Trophoblast cell (in vitro differentiated cells and primary cell): ENCODE measurements around the gene KLF16.

Experiments
- DNase-seq, 2 donors: peaks; one replicate each; pipeline ENCODE4 v3.0.0-alpha.2; 2016
- H2AFZ ChIP-seq: 2 replicates; pipeline ENCODE4 v1.6.1; 2013; ENCODE audit warnings: low read length, moderate library complexity, mild to moderate bottlenecking; ENCODE audit not compliant: insufficient read depth, poor library complexity
- H2AK5ac ChIP-seq: 2 replicates; pipeline ENCODE4 v1.6.1; 2013; ENCODE audit warnings: mild to moderate bottlenecking, low read length
- H2BK120ac ChIP-seq: 2 replicates; pipeline ENCODE4 v1.6.1; 2013; ENCODE audit warnings: low read length, mild to moderate bottlenecking, moderate library complexity; ENCODE audit not compliant: insufficient read depth, poor library complexity
- H2BK12ac ChIP-seq: 2 replicates; pipeline ENCODE4 v1.6.1; 2013; ENCODE audit warnings: mild to moderate bottlenecking, low read length, moderate library complexity
- H2BK5ac ChIP-seq: 2 replicates; pipeline ENCODE4 v1.6.1; 2013; ENCODE audit warnings: low read length, low read depth, moderate library complexity, mild to moderate bottlenecking; ENCODE audit not compliant: poor library complexity
- H3K14ac ChIP-seq: 2 replicates; pipeline ENCODE4 v1.6.1; 2013; ENCODE audit warnings: mild to moderate bottlenecking, low read length
- H3K18ac ChIP-seq: 2 replicates; pipeline ENCODE4 v1.6.1; 2013; ENCODE audit warnings: mild to moderate bottlenecking, low read length
- H3K23ac ChIP-seq: 2 replicates; pipeline ENCODE4 v1.6.1; 2013; ENCODE audit warnings: low read length
- H3K27ac ChIP-seq: 2 replicates; pipeline ENCODE4 v1.5.1; 2013; ENCODE audit warnings: low read depth, mild to moderate bottlenecking, inconsistent platforms, low read length, moderate library complexity
- H3K27me3 ChIP-seq: 2 replicates; pipeline ENCODE4 v1.6.1; 2013; ENCODE audit warnings: inconsistent platforms, mild to moderate bottlenecking, low read length, moderate library complexity; ENCODE audit not compliant: insufficient read depth
- H3K36me3 ChIP-seq, 2 experiments: 1 replicate in 1 of 2; 2 replicates in 1 of 2; pipeline ENCODE4 v1.6.1; 2013; ENCODE audit warnings: low read length in 2 of 2, mild to moderate bottlenecking in 2 of 2, moderate library complexity in 1 of 2; ENCODE audit not compliant: insufficient read depth in 2 of 2, control insufficient read depth in 1 of 2
- H3K4ac ChIP-seq: 2 replicates; pipeline ENCODE4 v1.6.1; 2013; ENCODE audit warnings: low read depth, mild to moderate bottlenecking, low read length, moderate library complexity
- H3K4me1 ChIP-seq, 2 experiments: 1 replicate in 1 of 2; 2 replicates in 1 of 2; pipeline ENCODE4 v1.6.1; 2013; ENCODE audit warnings: low read length in 2 of 2, mild to moderate bottlenecking in 2 of 2, moderate library complexity in 1 of 2; ENCODE audit not compliant: insufficient read depth in 2 of 2, control insufficient read depth in 1 of 2
- H3K4me2 ChIP-seq: 2 replicates; pipeline ENCODE4 v1.6.1; 2013; ENCODE audit warnings: inconsistent platforms, mild to moderate bottlenecking, low read length, moderate library complexity
- H3K4me3 ChIP-seq: 2 replicates; pipeline ENCODE4 v1.5.1; 2013; ENCODE audit warnings: mild to moderate bottlenecking, low read depth, low read length, inconsistent platforms
- H3K79me1 ChIP-seq: one replicate; pipeline ENCODE4 v1.6.1; 2013; ENCODE audit warnings: low read length
- H3K79me2 ChIP-seq: 2 replicates; pipeline ENCODE4 v1.6.1; 2013; ENCODE audit warnings: low read length, mild to moderate bottlenecking; ENCODE audit not compliant: control insufficient read depth, insufficient read depth, poor library complexity
- H3K9ac ChIP-seq: 2 replicates; pipeline ENCODE4 v1.6.1; 2013; ENCODE audit warnings: mild to moderate bottlenecking, low read length
- H3K9me3 ChIP-seq: 2 replicates; pipeline ENCODE4 v1.6.1; 2013; ENCODE audit warnings: low read depth, mild to moderate bottlenecking, control low read depth, inconsistent platforms, low read length; ENCODE audit not compliant: insufficient read depth
- H4K12ac ChIP-seq: 2 replicates; pipeline ENCODE4 v1.6.1; 2013; ENCODE audit warnings: low read depth, mild to moderate bottlenecking, low read length, moderate library complexity
- H4K8ac ChIP-seq: 2 replicates; pipeline ENCODE4 v1.6.1; 2013; ENCODE audit warnings: low read depth, mild to moderate bottlenecking, low read length, moderate library complexity
- H4K91ac ChIP-seq: one replicate; pipeline ENCODE4 v1.6.1; 2013; ENCODE audit warnings: low read depth, mild to moderate bottlenecking, low read length, moderate library complexity
- WGBS: extraction: QIAGEN DNeasy Blood & Tissue Kit; methylation state at CpG from one replicate; pipeline ENCODE4 v1.1.7; 2013; ENCODE audit warnings: missing lambda C conversion rate; ENCODE audit not compliant: insufficient read length, insufficient coverage; ENCODE audit errors: extremely low coverage; 5-methylcytosine and 5-hydroxymethylcytosine counted together

The KLF16 gene

GRCh38 chr19:1866693-1867348 lies 3.4 kb upstream of the KLF16 start:
- H3K4ac ChIP-seq: no peak overlapping the region

GRCh38 chr19:1865172-1866010 lies 2.0 kb upstream of the KLF16 start:
- no peak overlapping the region for H4K12ac ChIP-seq
- H3K4me3 ChIP-seq: no peak overlapping the region
- peak overlapping the region; percentile 38 for H3K4ac ChIP-seq
- WGBS: no CpG with 5 or more reads among the region's 17 CpGs
- H3K4me1 ChIP-seq: peaks cover 14 to 19% of the 10 kb centered on the region in 2 experiments
- H3K36me3 ChIP-seq: peaks cover 2 to 3% of the 10 kb centered on the region in 2 experiments
- H3K79me1 ChIP-seq: peaks cover 12% of the 10 kb centered on the region
- peaks cover 10% of the 10 kb centered on the region for H3K27me3 ChIP-seq
- peaks cover 6% of the 10 kb centered on the region for H3K79me2 ChIP-seq
- DNase-seq: no peak
- peak overlapping the region; percentile 74 for H3K4me2 ChIP-seq
- H2AFZ ChIP-seq: peak overlapping the region; percentile 18
- no peak overlapping the region for H3K23ac ChIP-seq
- H3K9me3 ChIP-seq: peaks cover 2% of the 10 kb centered on the region
- no peak overlapping the region for H2BK12ac ChIP-seq
- H2BK120ac ChIP-seq: no peak overlapping the region
- no peak overlapping the region for H2BK5ac ChIP-seq
- peak overlapping the region; percentile 57 for H2AK5ac ChIP-seq
- H3K18ac ChIP-seq: peak overlapping the region; percentile 71
- peak overlapping the region; percentile 72 for H4K91ac ChIP-seq
- no peak overlapping the region for H3K27ac ChIP-seq
- peak overlapping the region; percentile 40 for H4K8ac ChIP-seq
- H3K9ac ChIP-seq: no peak overlapping the region
- H3K14ac ChIP-seq: peak overlapping the region; percentile 63

More at GRCh38 chr19:1866693-1867348, 3.4 kb upstream of the KLF16 start:
- peaks cover 3% of the 10 kb centered on the region for H3K9me3 ChIP-seq
- H2AFZ ChIP-seq: no peak overlapping the region
- H3K14ac ChIP-seq: no peak overlapping the region
- H3K79me1 ChIP-seq: peaks cover 12% of the 10 kb centered on the region
- H4K12ac ChIP-seq: no peak overlapping the region
- no peak overlapping the region for H2BK120ac ChIP-seq
- WGBS: no CpG with 5 or more reads among the region's 8 CpGs
- no peak overlapping the region for H3K27ac ChIP-seq
- no peak overlapping the region for H3K18ac ChIP-seq
- no peak for DNase-seq
- no peak overlapping the region for H4K91ac ChIP-seq
- H2BK12ac ChIP-seq: no peak overlapping the region
- no peak overlapping the region for H3K4me3 ChIP-seq
- H2BK5ac ChIP-seq: no peak overlapping the region
- H3K27me3 ChIP-seq: peaks cover 6% of the 10 kb centered on the region
- H4K8ac ChIP-seq: no peak overlapping the region
- H3K9ac ChIP-seq: no peak overlapping the region
- no peak overlapping the region for H2AK5ac ChIP-seq
- peaks cover 4% of the 10 kb centered on the region for H3K79me2 ChIP-seq
- peaks cover 6 to 11% of the 10 kb centered on the region in 2 experiments for H3K36me3 ChIP-seq
- no peak overlapping the region for H3K23ac ChIP-seq
- H3K4me2 ChIP-seq: no peak overlapping the region
- H3K4me1 ChIP-seq: peaks cover 5 to 7% of the 10 kb centered on the region in 2 experiments

- H3K23ac ChIP-seq: no peak overlapping the region
- peak overlapping the region; percentile 74 for H3K18ac ChIP-seq
- DNase-seq: peak; percentile 65 to 76
- peaks cover 10% of the 10 kb centered on the region for H3K27me3 ChIP-seq
- H3K36me3 ChIP-seq: no peaks in the 10 kb centered on the region
- peak overlapping the region; percentile 72 for H4K91ac ChIP-seq
- H2BK120ac ChIP-seq: peak overlapping the region; percentile 62
- H3K14ac ChIP-seq: peak overlapping the region; percentile 63
- peak overlapping the region; percentile 77 for H4K8ac ChIP-seq
- H2BK5ac ChIP-seq: peak overlapping the region; percentile 58
- H3K9me3 ChIP-seq: no peaks in the 10 kb centered on the region
- peak overlapping the region; percentile 54 for H3K27ac ChIP-seq
- peak overlapping the region; percentile 77 for H2AFZ ChIP-seq
- WGBS: no CpG with 5 or more reads among the region's 52 CpGs
- peak overlapping the region; percentile 38 for H3K4ac ChIP-seq
- H4K12ac ChIP-seq: peak overlapping the region; percentile 79
- peak overlapping the region; percentile 57 for H2AK5ac ChIP-seq
- H3K4me2 ChIP-seq: peak overlapping the region; percentile 74
- peak overlapping the region; percentile 76 for H3K4me3 ChIP-seq
- H3K9ac ChIP-seq: peak overlapping the region; percentile 24
- no peak overlapping the region for H2BK12ac ChIP-seq
- H3K79me1 ChIP-seq: peaks cover 12% of the 10 kb centered on the region
- peaks cover 9% of the 10 kb centered on the region for H3K79me2 ChIP-seq
- peaks cover 18 to 23% of the 10 kb centered on the region in 2 experiments for H3K4me1 ChIP-seq
Measured at GRCh38 chr19:1864480-1865171, 1.2 kb upstream of the KLF16 start.
